ENCODE measurements around the gene ICE1. TPM values are rescaled to one million over a fixed set of nuclear protein-coding genes. Genes with fewer than 3 reads are reported as not detected.

The ICE1 gene
- total RNA-seq, 2 donors from 2014 or later = 36.9 to 40.5 TPM

GRCh38 chr5:5403741-5404140 is 18.7 kb upstream of the ICE1 start:
- H3K4me1 Mint-ChIP-seq = peaks cover 23% of the 10 kb centered on the region
- Histone ChIP-seq H3K9ac (ENCODE audit: extremely low read depth, low read length, poor library complexity, severe bottlenecking) (no peak overlapping the region), H3K27me3 (ENCODE audit: control insufficient read depth, insufficient read depth, low read length, poor library complexity, severe bottlenecking) (no peaks in the 10 kb centered on the region), H3K4me1 (ENCODE audit: control insufficient read depth, insufficient read depth, low read length) (no peaks in the 10 kb centered on the region), H3K27ac (ENCODE audit: low read depth, low read length) (no peak overlapping the region), H3K4me3 (ENCODE audit: low read length) (no peak overlapping the region), H3K36me3 (ENCODE audit: control insufficient read depth, insufficient read depth, low read length) (no peaks in the 10 kb centered on the region), H3K9me3 (ENCODE audit: control insufficient read depth, low read length) (peaks cover 16% of the 10 kb centered on the region)
- H3K9me3 Mint-ChIP-seq = peaks cover 25% of the 10 kb centered on the region
- DNase-seq = no peak
- no peaks in the 10 kb centered on the region for H3K27me3 Mint-ChIP-seq (ENCODE audit: insufficient read depth)
- no peak overlapping the region for H3K27ac Mint-ChIP-seq
- TF ChIP-seq CTCF (conservative IDR thresholded peaks at IDR 0.05) = no peak
- H3K4me3 Mint-ChIP-seq = no peak overlapping the region
- WGBS, 2 experiments (ENCODE audit: insufficient coverage in 1 of 2, insufficient read length in 1 of 2) = 72 to 91% methylated on average over 3 to 4 of the region's 4 CpGs
- peaks cover 4% of the 10 kb centered on the region for H3K36me3 Mint-ChIP-seq (ENCODE audit: low read depth)

GRCh38 chr5:5404381-5404780 is 18.1 kb upstream of the ICE1 start:
- no peak for DNase-seq
- no peaks in the 10 kb centered on the region for H3K27me3 ChIP-seq (ENCODE audit: control insufficient read depth, insufficient read depth, low read length, poor library complexity, severe bottlenecking)
- no peak for TF ChIP-seq CTCF (conservative IDR thresholded peaks at IDR 0.05)
- no peak overlapping the region for H3K4me3 ChIP-seq (ENCODE audit: low read length)
- H3K36me3 Mint-ChIP-seq (ENCODE audit: low read depth) = peaks cover 2% of the 10 kb centered on the region
- H3K27ac ChIP-seq (ENCODE audit: low read depth, low read length) = no peak overlapping the region
- peaks cover 27% of the 10 kb centered on the region for H3K9me3 Mint-ChIP-seq
- no peak overlapping the region for H3K9ac ChIP-seq (ENCODE audit: extremely low read depth, low read length, poor library complexity, severe bottlenecking)
- 93 to 100% methylated on average over 4 to 5 of the region's 5 CpGs for WGBS, 2 experiments (ENCODE audit: insufficient coverage in 1 of 2, insufficient read length in 1 of 2)
- no peaks in the 10 kb centered on the region for H3K27me3 Mint-ChIP-seq (ENCODE audit: insufficient read depth)
- H3K27ac Mint-ChIP-seq = no peak overlapping the region
- no peak overlapping the region for H3K4me3 Mint-ChIP-seq
- H3K4me1 Mint-ChIP-seq = peaks cover 23% of the 10 kb centered on the region
- no peaks in the 10 kb centered on the region for H3K4me1 ChIP-seq (ENCODE audit: control insufficient read depth, insufficient read depth, low read length)
- H3K36me3 ChIP-seq (ENCODE audit: control insufficient read depth, insufficient read depth, low read length) = no peaks in the 10 kb centered on the region
- peaks cover 17% of the 10 kb centered on the region for H3K9me3 ChIP-seq (ENCODE audit: control insufficient read depth, low read length)

- peaks cover 23% of the 10 kb centered on the region for H3K4me1 Mint-ChIP-seq
These were observed 17.0 kb upstream of the ICE1 start for GRCh38 chr5:5405441-5405840.

More at GRCh38 chr5:5405441-5405840, 17.0 kb upstream of the ICE1 start:
- 100% methylated on average over 1 of the region's 1 CpG; no CpG with 5 or more reads in 1 of the 2 experiments for WGBS, 2 experiments (ENCODE audit: insufficient coverage in 1 of 2, insufficient read length in 1 of 2)
- Histone ChIP-seq H3K9ac (ENCODE audit: extremely low read depth, low read length, poor library complexity, severe bottlenecking) (no peak overlapping the region), H3K27me3 (ENCODE audit: control insufficient read depth, insufficient read depth, low read length, poor library complexity, severe bottlenecking) (no peaks in the 10 kb centered on the region), H3K9me3 (ENCODE audit: control insufficient read depth, low read length) (peaks cover 18% of the 10 kb centered on the region), H3K36me3 (ENCODE audit: control insufficient read depth, insufficient read depth, low read length) (no peaks in the 10 kb centered on the region), H3K27ac (ENCODE audit: low read depth, low read length) (no peak overlapping the region), H3K4me3 (ENCODE audit: low read length) (no peak overlapping the region), H3K4me1 (ENCODE audit: control insufficient read depth, insufficient read depth, low read length) (no peaks in the 10 kb centered on the region)
- Mint-ChIP-seq H3K36me3 (ENCODE audit: low read depth) (peaks cover 5% of the 10 kb centered on the region), H3K9me3 (peaks cover 30% of the 10 kb centered on the region), H3K27me3 (ENCODE audit: insufficient read depth) (no peaks in the 10 kb centered on the region), H3K27ac (no peak overlapping the region), H3K4me3 (no peak overlapping the region)
- TF ChIP-seq CTCF (conservative IDR thresholded peaks at IDR 0.05) = no peak
- no peak for DNase-seq
